Muscle of leg (tissue), 11 donors: ENCODE measurements around the gene OSBPL8. TPM values are rescaled to one million over a fixed set of nuclear protein-coding genes. Genes with fewer than 3 reads are reported as not detected.

Source experiments
- DNase-seq: peaks from one replicate; pipeline ENCODE4 v3.0.0; 2013
- H3K27ac ChIP-seq: one replicate; pipeline ENCODE4 v1.5.1; 2013; ENCODE audit warnings: mild to moderate bottlenecking, low read length, control low read depth
- H3K27me3 ChIP-seq: one replicate; pipeline ENCODE4 v1.6.1; 2013; ENCODE audit warnings: low read length; ENCODE audit not compliant: control insufficient read depth, insufficient read depth
- H3K36me3 ChIP-seq: one replicate; pipeline ENCODE4 v1.6.1; 2013; ENCODE audit warnings: low read length; ENCODE audit not compliant: control insufficient read depth, insufficient read depth
- H3K4me1 ChIP-seq: one replicate; pipeline ENCODE4 v1.6.1; 2013; ENCODE audit warnings: low read length; ENCODE audit not compliant: control insufficient read depth, insufficient read depth
- H3K4me3 ChIP-seq: one replicate; pipeline ENCODE4 v1.5.1; 2013; ENCODE audit warnings: low read length, control low read depth
- H3K9me3 ChIP-seq: replicated peaks from 2 replicates; pipeline ENCODE4 v1.6.1; 2013; ENCODE audit warnings: low read depth, low read length; ENCODE audit not compliant: control insufficient read depth
- WGBS: methylation state at CpG from one replicate; pipeline ENCODE4 v1.1.5; 2013; ENCODE audit warnings: missing lambda C conversion rate; ENCODE audit not compliant: insufficient coverage; 5-methylcytosine and 5-hydroxymethylcytosine counted together
- polyA plus RNA-seq, 8 donors: library from polyadenylated mRNA; unstranded; fragments of 120-200 nt; gene quantifications; one replicate each; pipeline versions ENCODE4 v1.2.1 to v1.2.3, GENCODE V29; 2013; ENCODE audit warnings: inconsistent platforms in 1 of 8, low replicate concordance in 1 of 8; ENCODE audit not compliant: insufficient read length in 8 of 8, insufficient read depth in 1 of 8
- total RNA-seq: library from RNA; stranded (reverse); fragments of 120-200 nt; gene quantifications from one replicate; pipeline ENCODE4 v1.2.4, GENCODE V29; 2013

OSBPL8 gene
- total and polyA plus RNA-seq, 9 donors: 14.5 to 36.4 (median 26.2) TPM

- Histone ChIP-seq H3K4me3 (no peak overlapping the region), H3K9me3 (no peaks in the 10 kb centered on the region), H3K36me3 (no peaks in the 10 kb centered on the region), H3K27ac (no peak overlapping the region), H3K4me1 (no peaks in the 10 kb centered on the region), H3K27me3 (no peaks in the 10 kb centered on the region)
- 90% methylated on average over 2 of the region's 7 CpGs for WGBS
- DNase-seq: no peak
Observed at GRCh38 chr12:76316468-76316867, 243.1 kb downstream of the OSBPL8 start.

- no peak for DNase-seq
- WGBS: 93% methylated on average over 6 of the region's 9 CpGs
- no peaks in the 10 kb centered on the region for H3K4me1 ChIP-seq
- H3K36me3 ChIP-seq: no peaks in the 10 kb centered on the region
- no peak overlapping the region for H3K27ac ChIP-seq
- H3K4me3 ChIP-seq: no peak overlapping the region
- H3K27me3 ChIP-seq: no peaks in the 10 kb centered on the region
- H3K9me3 ChIP-seq: no peaks in the 10 kb centered on the region
Observed at GRCh38 chr12:76313299-76313698, 246.3 kb downstream of the OSBPL8 start.

DNA sequence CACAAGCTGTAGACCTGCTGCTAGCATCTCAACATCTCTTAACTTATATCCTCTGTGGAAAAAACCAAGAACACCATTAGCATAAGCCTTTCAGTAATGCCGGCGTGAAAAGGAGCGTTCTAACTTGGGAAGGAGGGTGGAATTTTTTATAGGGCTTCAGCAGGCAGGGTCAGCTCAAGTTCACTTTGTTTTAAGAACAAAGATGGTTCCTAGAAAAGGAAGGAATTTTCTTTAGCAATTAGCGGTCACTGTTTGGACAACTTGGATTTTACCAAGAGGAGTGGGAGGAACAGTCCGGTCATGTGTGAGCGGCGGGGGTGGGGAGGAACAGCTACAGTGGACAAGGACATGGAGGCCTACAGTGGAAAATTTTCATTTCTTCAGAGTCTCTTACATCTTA lies 247.3 kb downstream of the OSBPL8 start:
- no peak overlapping the region for H3K27ac ChIP-seq
- no peak for DNase-seq
- no peak overlapping the region for H3K4me3 ChIP-seq
- H3K36me3 ChIP-seq: no peaks in the 10 kb centered on the region
- no peaks in the 10 kb centered on the region for H3K9me3 ChIP-seq
- H3K27me3 ChIP-seq: no peaks in the 10 kb centered on the region
- 50% methylated on average over 1 of the region's 7 CpGs for WGBS
- H3K4me1 ChIP-seq: no peaks in the 10 kb centered on the region

- no peak overlapping the region for H3K4me3 ChIP-seq
- no peaks in the 10 kb centered on the region for H3K9me3 ChIP-seq
- WGBS: no CpG with 5 or more reads among the region's 3 CpGs
- H3K27me3 ChIP-seq: no peaks in the 10 kb centered on the region
- no peaks in the 10 kb centered on the region for H3K4me1 ChIP-seq
- no peaks in the 10 kb centered on the region for H3K36me3 ChIP-seq
- no peak for DNase-seq
- no peak overlapping the region for H3K27ac ChIP-seq
Observed at GRCh38 chr12:76311796-76312195, 247.8 kb downstream of the OSBPL8 start.

- Histone ChIP-seq H3K4me3 (no peak overlapping the region), H3K27ac (no peak overlapping the region), H3K36me3 (no peaks in the 10 kb centered on the region), H3K4me1 (no peaks in the 10 kb centered on the region), H3K9me3 (no peaks in the 10 kb centered on the region), H3K27me3 (no peaks in the 10 kb centered on the region)
- DNase-seq: no peak
Observed at GRCh38 chr12:76310110-76310509, 249.5 kb downstream of the OSBPL8 start.

DNA sequence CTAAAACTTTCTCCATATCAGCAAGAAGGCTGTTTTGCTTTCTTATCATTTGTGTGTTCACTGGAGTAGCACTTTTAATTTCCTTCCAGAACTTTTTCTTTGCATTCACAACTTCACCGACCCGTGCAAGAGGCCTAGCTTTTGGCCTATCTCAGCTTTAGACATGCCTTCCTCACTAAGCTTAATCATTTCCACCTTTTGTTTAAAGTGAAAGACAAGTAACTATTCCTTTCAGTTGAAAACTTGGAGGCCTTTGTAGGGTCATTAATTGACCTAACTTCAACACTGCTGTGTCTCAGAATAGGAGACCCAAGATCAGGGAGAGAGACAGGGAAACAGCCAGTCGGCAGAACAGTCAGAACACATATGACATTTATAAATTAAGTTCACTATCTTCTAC lies 250.7 kb downstream of the OSBPL8 start:
- no peak for DNase-seq
- no peaks in the 10 kb centered on the region for H3K9me3 ChIP-seq
- no peaks in the 10 kb centered on the region for H3K27me3 ChIP-seq
- H3K4me3 ChIP-seq: no peak overlapping the region
- H3K4me1 ChIP-seq: no peaks in the 10 kb centered on the region
- H3K27ac ChIP-seq: no peak overlapping the region
- WGBS: 67% methylated on average over 2 of the region's 3 CpGs
- H3K36me3 ChIP-seq: no peaks in the 10 kb centered on the region

DNA sequence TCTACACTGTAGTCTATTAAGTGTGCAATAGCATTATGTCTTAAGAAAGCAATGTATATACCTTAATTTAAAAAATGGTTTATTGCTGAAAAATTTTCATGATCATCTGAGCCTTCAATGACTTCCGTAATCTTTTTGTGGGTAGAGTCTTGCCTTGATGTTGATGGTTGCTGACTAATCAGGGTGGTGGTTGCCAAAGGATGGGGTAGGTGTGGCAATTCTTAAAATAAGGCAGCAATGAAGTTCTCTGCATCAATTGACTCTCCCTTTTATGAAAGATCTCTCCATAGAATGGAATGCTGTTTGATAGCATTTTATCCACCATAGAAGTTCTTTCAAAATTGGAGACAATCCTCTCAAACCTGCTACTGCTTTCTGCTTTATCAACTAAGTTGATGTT lies 252.5 kb downstream of the OSBPL8 start:
- DNase-seq: no peak
- H3K36me3 ChIP-seq: no peaks in the 10 kb centered on the region
- no peaks in the 10 kb centered on the region for H3K27me3 ChIP-seq
- no peaks in the 10 kb centered on the region for H3K9me3 ChIP-seq
- no peak overlapping the region for H3K4me3 ChIP-seq
- WGBS: no CpG with 5 or more reads among the region's 1 CpG
- no peak overlapping the region for H3K27ac ChIP-seq
- peaks cover 5% of the 10 kb centered on the region for H3K4me1 ChIP-seq

DNA sequence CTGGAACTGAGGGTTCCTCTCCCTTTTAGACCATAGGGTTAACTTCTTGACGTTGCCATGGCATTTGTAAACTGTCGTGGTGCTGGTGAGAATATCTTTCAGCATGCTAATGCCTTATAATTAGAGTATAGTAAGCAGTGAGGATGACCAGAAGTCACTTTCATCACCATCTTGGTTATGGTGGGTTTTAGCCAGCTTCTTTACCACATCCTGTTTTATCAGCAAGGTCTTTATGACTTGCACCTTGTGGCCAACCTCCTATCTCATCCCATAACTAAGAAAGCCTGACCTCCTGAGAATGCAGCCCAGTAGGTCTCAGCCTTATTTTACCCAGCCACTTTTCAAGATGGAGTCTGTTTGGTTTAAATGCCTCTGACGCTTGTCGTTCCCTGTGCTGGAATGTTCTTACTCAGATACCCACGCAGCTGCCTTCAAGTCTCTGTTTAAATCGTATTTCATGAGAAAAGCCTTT lies 255.5 kb downstream of the OSBPL8 start:
- DNase-seq: no peak
- Histone ChIP-seq H3K27me3 (no peaks in the 10 kb centered on the region), H3K4me3 (no peak overlapping the region), H3K27ac (no peak overlapping the region), H3K36me3 (no peaks in the 10 kb centered on the region), H3K9me3 (no peaks in the 10 kb centered on the region), H3K4me1 (peaks cover 6% of the 10 kb centered on the region)
- 94% methylated on average over 4 of the region's 6 CpGs for WGBS

DNA sequence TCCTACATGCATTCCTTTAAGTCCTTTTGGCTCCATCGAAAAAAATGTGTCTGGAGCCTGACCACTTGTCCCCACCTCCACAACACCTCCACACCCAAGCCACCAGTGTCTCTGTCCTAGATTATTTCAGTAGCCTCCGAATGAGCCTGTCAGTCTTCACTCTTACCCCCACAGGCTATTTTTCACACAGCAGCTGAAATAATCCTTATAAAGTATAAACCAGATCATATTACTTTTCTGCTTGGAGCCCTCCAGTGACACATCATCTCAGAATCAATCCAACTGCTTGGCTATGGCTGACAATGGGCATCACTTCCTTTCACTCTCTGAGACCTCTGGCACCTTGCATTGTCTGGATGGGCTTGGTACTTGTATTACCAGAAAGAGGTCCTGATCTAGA lies 256.2 kb downstream of the OSBPL8 start:
- H3K27me3 ChIP-seq: no peaks in the 10 kb centered on the region
- no peak overlapping the region for H3K4me3 ChIP-seq
- peaks cover 8% of the 10 kb centered on the region for H3K4me1 ChIP-seq
- H3K27ac ChIP-seq: no peak overlapping the region
- no peaks in the 10 kb centered on the region for H3K36me3 ChIP-seq
- H3K9me3 ChIP-seq: no peaks in the 10 kb centered on the region
- DNase-seq: peak; percentile 6
- WGBS: 83% methylated on average over 2 of the region's 2 CpGs
